ES-I3 (cell line): Measurements from ENCODE around the gene LRRC10B.

Experiments
- H3K36me3 ChIP-seq: 2 replicates; pipeline ENCODE4 v1.6.1; 2013; ENCODE audit warnings: mild to moderate bottlenecking, low read length, control low read depth, moderate library complexity; ENCODE audit not compliant: insufficient read depth
- H3K4me1 ChIP-seq: 2 replicates; pipeline ENCODE4 v1.6.1; 2013; ENCODE audit warnings: mild to moderate bottlenecking, control low read depth, low read length; ENCODE audit not compliant: insufficient read depth
- H3K9ac ChIP-seq: 2 replicates; pipeline ENCODE4 v1.6.1; 2013; ENCODE audit warnings: low read depth, mild to moderate bottlenecking, low read length, moderate library complexity
- H3K9me3 ChIP-seq: 2 replicates; pipeline ENCODE4 v1.6.1; 2013; ENCODE audit warnings: mild to moderate bottlenecking, low read length, moderate library complexity; ENCODE audit not compliant: control insufficient read depth, insufficient read depth

The LRRC10B gene

DNA sequence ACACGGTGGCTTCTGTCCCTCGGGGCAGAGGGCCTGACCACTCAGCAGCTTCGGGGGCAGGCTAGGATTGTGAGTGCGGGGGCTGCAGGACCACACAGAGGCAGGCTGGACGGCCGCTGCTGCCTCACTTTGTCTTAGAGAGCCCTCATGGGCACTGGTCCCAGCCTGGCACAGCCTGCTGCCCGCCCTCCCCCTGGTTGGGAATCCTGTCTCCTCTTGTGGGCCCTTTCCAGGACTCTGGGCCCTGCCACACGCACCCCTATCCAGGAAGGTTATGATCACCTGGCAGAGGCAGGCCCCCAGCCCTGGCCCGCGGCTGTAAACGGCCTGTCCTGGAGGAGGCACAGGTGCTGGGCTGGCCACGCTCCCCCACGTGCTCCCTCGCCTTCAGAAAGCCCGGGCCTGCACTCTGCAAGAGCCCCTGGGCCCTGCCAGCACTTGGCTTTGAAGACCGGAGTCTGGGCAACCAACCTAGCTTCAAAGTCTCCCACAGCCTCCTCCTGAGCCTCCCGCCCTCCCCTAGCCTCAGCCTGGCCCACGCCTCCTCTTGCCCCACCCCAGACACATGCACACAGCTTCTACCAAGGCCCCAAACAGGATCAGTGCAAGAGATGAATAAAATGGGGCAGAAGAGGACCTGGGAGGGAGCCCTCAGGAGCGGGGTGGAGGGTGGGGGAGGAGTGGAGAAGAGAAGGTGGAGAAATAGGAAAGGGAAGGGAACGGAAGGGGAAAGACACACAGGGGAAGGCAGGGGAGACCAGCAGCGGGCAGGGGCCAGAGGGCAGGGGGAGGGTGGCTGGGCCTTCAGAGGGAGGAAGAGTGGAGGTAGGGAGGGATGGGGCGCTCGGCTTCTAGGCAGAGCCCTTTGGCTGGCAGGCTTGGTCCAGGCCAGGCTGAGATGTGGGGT is 41.4 kb downstream of the LRRC10B start:
- Histone ChIP-seq H3K4me1 (peaks cover 8% of the 10 kb centered on the region; the same call in 1 of the 2 replicates), H3K36me3 (no peaks in the 10 kb centered on the region), H3K9ac (no peak overlapping the region), H3K9me3 (no peaks in the 10 kb centered on the region)

- Histone ChIP-seq H3K9ac (no peak overlapping the region), H3K36me3 (no peaks in the 10 kb centered on the region), H3K9me3 (no peaks in the 10 kb centered on the region), H3K4me1 (peaks cover 8% of the 10 kb centered on the region; the same call in 1 of the 2 replicates)
Measured at GRCh38 chr11:61550665-61551227, 42.2 kb downstream of the LRRC10B start.

GRCh38 chr11:61551634-61552033 is 43.1 kb downstream of the LRRC10B start:
- Histone ChIP-seq H3K9ac (no peak overlapping the region), H3K36me3 (no peaks in the 10 kb centered on the region), H3K4me1 (peaks cover 8% of the 10 kb centered on the region; the same call in 1 of the 2 replicates), H3K9me3 (no peaks in the 10 kb centered on the region)

DNA sequence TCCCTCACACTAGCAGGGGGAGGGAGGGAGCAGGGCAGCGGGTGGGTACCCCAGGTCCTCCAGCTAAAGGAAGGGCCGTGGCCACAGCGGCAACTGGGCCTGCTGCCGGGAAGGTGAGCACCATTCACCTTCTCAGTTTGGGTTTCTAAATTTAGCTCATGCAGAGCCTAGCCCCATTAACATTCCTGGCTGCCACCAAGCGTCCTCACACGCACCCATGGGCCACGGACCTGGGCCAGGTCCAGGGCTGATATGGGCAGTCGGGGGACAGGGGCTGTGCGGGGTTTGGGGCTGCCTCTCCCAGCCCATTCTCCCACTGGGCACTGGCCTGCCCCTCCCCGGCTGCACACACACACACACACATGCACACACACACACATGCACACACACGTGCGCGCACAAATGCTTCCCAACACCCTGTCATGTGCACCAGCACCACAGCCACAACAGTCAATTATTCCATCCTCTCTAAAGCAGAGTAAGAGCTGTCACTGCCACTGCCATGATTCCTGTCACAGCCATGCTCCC is 43.6 kb downstream of the LRRC10B start:
- peaks cover 14% of the 10 kb centered on the region; the same call in 1 of the 2 replicates for H3K4me1 ChIP-seq
- H3K9me3 ChIP-seq = no peaks in the 10 kb centered on the region
- no peak overlapping the region for H3K9ac ChIP-seq
- no peaks in the 10 kb centered on the region for H3K36me3 ChIP-seq

DNA sequence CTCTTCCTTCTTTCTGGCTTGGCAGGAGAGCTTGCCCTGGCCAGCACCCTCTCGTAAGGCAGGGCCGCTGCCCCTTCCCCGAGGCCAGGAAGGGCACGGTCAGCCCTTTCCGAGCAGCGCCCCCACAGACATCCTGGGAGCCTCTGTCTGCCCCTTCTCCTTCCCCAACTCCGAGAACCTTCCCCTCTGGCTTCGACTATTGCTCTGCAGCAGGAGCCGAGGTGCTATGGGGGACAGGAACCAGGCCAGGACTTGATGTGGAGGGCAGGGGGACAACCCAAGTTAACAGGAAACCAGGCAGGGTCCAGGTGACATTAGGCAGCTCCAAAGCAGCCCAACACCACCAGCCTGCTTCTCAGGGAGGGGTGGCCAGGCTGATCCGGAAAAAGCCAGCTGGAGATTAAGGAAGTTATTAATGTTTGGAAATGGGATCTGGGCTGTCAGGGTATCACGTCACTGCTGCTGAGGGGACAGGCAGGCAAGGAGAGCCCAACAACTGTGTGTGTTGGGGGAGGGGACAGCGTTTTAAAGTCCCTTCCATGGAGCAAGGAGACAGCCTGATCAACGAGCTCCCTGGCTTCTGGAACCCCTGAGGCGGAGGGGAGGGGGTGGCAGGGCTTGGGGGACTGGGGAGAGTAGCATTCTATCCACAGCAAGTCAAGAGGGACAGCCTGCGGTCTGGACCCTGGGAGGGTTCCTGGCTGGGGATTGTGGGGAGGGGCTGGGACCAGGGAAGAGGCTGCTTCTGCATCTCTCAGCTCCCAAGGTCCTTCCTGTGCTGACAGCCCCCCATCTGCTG is 45.0 kb downstream of the LRRC10B start:
- Histone ChIP-seq H3K9ac (no peak overlapping the region), H3K9me3 (no peaks in the 10 kb centered on the region), H3K36me3 (no peaks in the 10 kb centered on the region), H3K4me1 (peaks cover 14% of the 10 kb centered on the region; the same call in 1 of the 2 replicates)

DNA sequence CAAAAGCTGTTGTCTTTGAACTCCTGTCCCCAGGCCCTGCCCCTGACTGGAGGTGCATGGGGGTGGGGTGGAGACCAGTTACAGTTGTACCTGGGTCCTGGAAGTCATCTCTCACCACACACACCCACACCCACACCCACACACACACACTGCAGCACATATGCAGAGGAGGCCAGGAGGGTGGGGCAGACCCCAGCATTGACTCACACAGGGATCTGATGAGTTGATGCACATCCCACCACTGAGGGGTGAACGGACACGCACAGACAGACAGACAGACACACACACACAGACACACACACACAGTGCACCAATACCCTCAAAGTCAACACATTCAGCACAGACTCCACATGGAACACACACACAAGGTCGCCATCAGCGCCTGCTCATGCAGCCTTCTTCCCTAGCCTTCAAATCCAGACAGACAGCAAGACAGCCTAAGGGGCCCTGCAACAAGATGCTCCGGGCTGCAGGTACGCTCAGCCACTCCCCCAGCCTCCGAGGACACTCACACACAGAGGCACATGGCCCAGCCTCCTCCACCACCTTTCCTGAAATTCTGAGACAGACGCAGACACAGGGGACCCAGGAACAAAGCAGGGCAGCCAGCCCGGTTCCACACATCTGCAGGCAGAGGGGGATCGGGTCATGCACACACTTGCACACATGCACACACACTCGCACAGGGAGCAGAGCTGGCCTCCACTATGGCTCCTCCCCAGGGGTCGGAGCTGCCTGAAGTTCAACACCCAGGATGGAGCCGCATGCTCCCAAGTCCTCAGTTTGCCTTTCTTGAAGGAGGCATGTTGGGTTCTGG is 45.8 kb downstream of the LRRC10B start:
- Histone ChIP-seq H3K36me3 (no peaks in the 10 kb centered on the region), H3K4me1 (peaks cover 14% of the 10 kb centered on the region; the same call in 1 of the 2 replicates), H3K9ac (no peak overlapping the region), H3K9me3 (no peaks in the 10 kb centered on the region)

DNA sequence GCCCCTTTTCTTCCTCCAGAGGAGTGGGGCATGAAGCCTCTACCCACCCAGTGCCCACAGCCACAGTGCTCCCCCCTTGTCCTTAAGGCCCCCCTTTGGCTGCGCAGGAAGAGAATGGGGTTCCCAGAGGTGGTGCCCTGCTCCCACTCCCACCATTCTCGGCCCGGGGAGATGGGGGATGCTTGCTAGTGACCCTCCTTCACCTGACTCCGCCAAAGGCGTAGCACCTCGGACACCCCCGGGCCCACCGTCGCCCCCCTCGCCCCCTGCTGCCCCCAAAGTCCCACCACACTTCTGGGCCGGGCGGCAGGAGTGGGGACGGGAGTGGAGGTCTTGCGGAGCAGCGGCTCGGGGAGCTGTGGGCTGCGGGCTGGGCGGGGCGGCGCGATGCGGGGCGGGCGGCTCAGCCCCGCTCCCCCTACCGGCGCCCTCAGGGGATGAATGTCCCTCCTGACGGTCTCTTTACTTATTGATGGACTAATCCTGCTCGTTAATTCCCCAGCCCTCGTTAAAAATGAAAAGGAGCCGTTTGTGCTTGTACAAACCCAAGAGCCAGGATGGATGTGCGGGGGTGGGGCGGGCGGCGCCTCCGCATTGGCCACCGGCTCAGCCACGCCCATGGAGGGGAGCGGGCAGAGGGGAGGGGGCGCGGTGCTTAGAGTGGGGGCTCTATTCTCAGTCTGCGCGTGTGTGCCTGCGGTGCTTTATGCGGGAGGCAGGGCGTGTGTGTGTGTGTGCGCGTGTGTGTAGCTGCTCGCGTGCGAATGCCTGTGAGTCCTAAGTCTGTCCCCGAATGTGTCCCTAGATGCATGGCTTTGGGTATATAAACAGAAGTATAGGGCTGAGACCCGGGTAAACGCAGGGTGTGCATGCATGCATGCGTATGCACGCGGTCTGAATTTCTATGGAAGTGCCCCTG is 46.8 kb downstream of the LRRC10B start:
- H3K9ac ChIP-seq = peak overlapping the region; percentile 37
- no peaks in the 10 kb centered on the region for H3K9me3 ChIP-seq
- H3K4me1 ChIP-seq = peaks cover 14% of the 10 kb centered on the region; the same call in 1 of the 2 replicates
- H3K36me3 ChIP-seq = no peaks in the 10 kb centered on the region

DNA sequence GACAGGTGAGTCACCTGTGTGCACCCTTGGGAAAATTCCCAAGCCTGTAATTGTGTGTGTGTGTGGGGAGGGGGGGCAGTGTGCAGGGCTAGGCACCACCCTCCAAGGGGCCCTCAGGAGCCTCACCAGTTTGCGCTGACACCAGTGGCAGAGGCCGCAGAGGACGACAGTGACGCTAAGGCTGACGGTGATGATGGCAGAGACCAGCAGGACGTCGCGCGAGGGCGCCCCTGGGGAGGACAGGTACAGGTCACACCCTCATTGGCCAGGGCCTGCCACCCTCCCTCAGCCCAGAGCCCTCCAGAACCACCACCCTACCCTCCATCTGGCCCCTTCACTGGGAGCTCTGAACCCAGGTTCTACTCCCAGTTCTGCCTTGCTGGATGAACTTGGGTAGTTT is 47.4 kb downstream of the LRRC10B start:
- peaks cover 14% of the 10 kb centered on the region; the same call in 1 of the 2 replicates for H3K4me1 ChIP-seq
- no peaks in the 10 kb centered on the region for H3K36me3 ChIP-seq
- H3K9ac ChIP-seq = no peak overlapping the region
- no peaks in the 10 kb centered on the region for H3K9me3 ChIP-seq

DNA sequence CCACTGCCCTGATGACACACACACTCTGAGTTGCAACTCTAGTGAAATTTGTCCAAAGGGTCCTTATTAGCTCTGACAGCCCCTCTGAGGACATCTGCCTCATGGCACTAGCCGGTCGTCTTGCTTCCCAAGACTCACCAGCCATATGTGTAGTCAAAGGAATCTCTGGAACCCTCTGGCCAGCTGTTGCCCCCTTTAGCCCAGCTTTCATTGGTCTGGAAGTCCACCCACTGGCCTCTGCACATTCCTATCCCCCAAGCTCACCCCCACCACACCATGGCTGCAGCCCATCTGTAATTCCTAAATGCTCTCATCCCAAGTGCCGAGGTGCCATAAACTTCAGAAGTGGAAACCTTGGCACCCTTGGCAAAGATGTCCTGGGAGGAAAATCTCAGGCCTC is 48.1 kb downstream of the LRRC10B start:
- H3K9ac ChIP-seq = no peak overlapping the region
- no peaks in the 10 kb centered on the region for H3K36me3 ChIP-seq
- peaks cover 14% of the 10 kb centered on the region; the same call in 1 of the 2 replicates for H3K4me1 ChIP-seq
- H3K9me3 ChIP-seq = no peaks in the 10 kb centered on the region
